Lower leg skin (tissue), 4 donors: ENCODE data around the gene CCNYL1. TPM values are rescaled to one million over a fixed set of nuclear protein-coding genes. Genes with fewer than 3 reads are reported as not detected.
"Not testable (repeated sequence)": the region's sequence is repeated elsewhere in the genome, so short reads cannot be mapped to it uniquely, and the experiment has no call there.

Source experiments
- DNase-seq, 2 donors: peaks; one replicate each; pipeline ENCODE4 v3.0.0-alpha.2; 2019; ENCODE audit warnings: low spot score in 2 of 2
- H3K4me3 ChIP-seq: fragments of 200-600 bp; sonication (generic); 2 replicates; pipeline ENCODE4 v1.5.1; 2017; ENCODE audit warnings: mild to moderate bottlenecking, low read depth; ENCODE audit not compliant: poor library complexity, severe bottlenecking
- POLR2A ChIP-seq, 2 donors: fragments of 450-650 bp; IDR thresholded peaks; one replicate each; pipeline ENCODE4 v1.6.1; 2016 to 2017; ENCODE audit warnings: antibody characterized with exemption in 2 of 2, mild to moderate bottlenecking in 1 of 2, moderate library complexity in 1 of 2
- WGBS, 2 donors: methylation state at CpG; one replicate each; pipeline ENCODE4 v1.1.5; 2018; 5-methylcytosine and 5-hydroxymethylcytosine counted together
- intact Hi-C: fragments of 100-400 bp; cut with DNase I; formaldehyde crosslinking; loops from one replicate; pipeline ENCODE4 v1.15.0; 2023; ENCODE audit warnings: low total_unique reads
- total RNA-seq, 4 donors: library from RNA; depleted of rRNA; stranded (reverse); fragments of >200 nt; gene quantifications; one replicate each; pipeline ENCODE4 v1.1.0, GENCODE V29; 2016
- TF ChIP-seq, protein P1 (sequence below), 3 donors: fragments of 450-650 bp; IDR thresholded peaks; one replicate each; pipeline ENCODE4 v1.5.1; 2016; ENCODE audit warnings: antibody characterized with exemption in 3 of 3, mild to moderate bottlenecking in 3 of 3, moderate library complexity in 2 of 3

CCNYL1 gene
- total RNA-seq, 4 donors from 2014 or later, result 2.2 to 10.1 (median 3.6) TPM

GRCh38 chr2:207694811-207695281 lies 16.6 kb upstream of the CCNYL1 start:
- DNase-seq, result no peak
- 69 to 75% methylated on average over 4 of the region's 4 CpGs for WGBS, 2 donors
- intact Hi-C loops, result no loop called here
- TF ChIP-seq, protein P1, sequence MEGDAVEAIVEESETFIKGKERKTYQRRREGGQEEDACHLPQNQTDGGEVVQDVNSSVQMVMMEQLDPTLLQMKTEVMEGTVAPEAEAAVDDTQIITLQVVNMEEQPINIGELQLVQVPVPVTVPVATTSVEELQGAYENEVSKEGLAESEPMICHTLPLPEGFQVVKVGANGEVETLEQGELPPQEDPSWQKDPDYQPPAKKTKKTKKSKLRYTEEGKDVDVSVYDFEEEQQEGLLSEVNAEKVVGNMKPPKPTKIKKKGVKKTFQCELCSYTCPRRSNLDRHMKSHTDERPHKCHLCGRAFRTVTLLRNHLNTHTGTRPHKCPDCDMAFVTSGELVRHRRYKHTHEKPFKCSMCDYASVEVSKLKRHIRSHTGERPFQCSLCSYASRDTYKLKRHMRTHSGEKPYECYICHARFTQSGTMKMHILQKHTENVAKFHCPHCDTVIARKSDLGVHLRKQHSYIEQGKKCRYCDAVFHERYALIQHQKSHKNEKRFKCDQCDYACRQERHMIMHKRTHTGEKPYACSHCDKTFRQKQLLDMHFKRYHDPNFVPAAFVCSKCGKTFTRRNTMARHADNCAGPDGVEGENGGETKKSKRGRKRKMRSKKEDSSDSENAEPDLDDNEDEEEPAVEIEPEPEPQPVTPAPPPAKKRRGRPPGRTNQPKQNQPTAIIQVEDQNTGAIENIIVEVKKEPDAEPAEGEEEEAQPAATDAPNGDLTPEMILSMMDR (IDR thresholded peaks at IDR 0.05), result no peak
- no peak for TF ChIP-seq POLR2A (IDR thresholded peaks at IDR 0.05)
- no peak overlapping the region for H3K4me3 ChIP-seq

DNA sequence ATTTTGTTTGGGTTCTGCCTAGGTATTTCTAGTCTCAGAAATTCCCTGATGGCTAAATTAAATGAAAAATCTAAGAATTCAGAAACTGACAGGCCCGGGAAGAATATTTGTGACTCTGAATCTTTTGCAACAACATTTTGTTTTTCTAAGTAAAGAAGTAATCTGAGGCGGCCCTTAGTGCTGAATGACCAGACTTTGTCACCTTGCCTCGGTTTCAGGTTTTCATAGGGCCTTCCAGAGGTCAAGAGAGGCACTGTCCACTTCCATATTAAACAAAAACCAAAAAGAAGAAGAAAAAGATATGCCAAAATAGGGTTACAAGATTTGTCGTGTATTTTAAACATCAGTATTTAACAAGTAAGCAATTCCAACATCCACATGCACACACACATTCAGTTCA lies 16.1 kb upstream of the CCNYL1 start:
- TF ChIP-seq, protein P1 (IDR thresholded peaks at IDR 0.05), result no peak
- no peak for TF ChIP-seq POLR2A (IDR thresholded peaks at IDR 0.05)
- DNase-seq, result no peak
- no peak overlapping the region for H3K4me3 ChIP-seq
- intact Hi-C loops, result no loop called here
- 77 to 85% methylated on average over 4 of the region's 4 CpGs for WGBS, 2 donors

GRCh38 chr2:207696911-207697310 lies 14.5 kb upstream of the CCNYL1 start:
- DNase-seq, H3K4me3 ChIP-seq, intact Hi-C loops: not testable (repeated sequence)
- WGBS, 2 donors, result 51 to 73% methylated on average over 5 of the region's 5 CpGs

DNA sequence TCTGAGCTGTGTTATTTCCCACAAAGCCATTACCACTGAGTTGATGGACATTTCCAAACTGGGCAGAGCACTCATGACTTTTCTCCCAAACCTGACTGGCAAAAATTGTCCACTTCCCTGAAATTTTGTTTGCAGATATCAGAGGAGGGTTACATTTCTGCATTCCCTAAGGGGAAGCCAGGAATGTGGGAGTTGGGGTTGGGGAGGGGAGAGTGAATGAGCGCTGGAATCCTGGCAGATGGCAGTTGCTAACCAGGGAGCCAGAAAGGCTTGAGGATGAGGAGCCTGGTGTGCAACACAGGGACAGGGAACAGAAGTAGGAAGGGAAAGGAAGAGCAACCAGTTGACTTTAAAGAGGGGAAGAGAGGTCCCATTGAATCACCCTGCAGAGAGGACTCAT lies 14.0 kb upstream of the CCNYL1 start:
- TF ChIP-seq, protein P1 (IDR thresholded peaks at IDR 0.05), result no peak
- no peak for TF ChIP-seq POLR2A (IDR thresholded peaks at IDR 0.05)
- 0 to 79% methylated on average over 1 of the region's 1 CpG for WGBS, 2 donors

GRCh38 chr2:207698301-207698700 lies 13.1 kb upstream of the CCNYL1 start:
- no peak overlapping the region for H3K4me3 ChIP-seq
- DNase-seq, result no peak
- WGBS, 2 donors, result 91 to 93% methylated on average over 5 of the region's 5 CpGs
- intact Hi-C loops, result no loop called here
- TF ChIP-seq, protein P1 (IDR thresholded peaks at IDR 0.05), result no peak
- TF ChIP-seq POLR2A (IDR thresholded peaks at IDR 0.05), result no peak

More for the DNA sequence above, 14.0 kb upstream of the CCNYL1 start:
- no peak for DNase-seq
- intact Hi-C loops, result no loop called here
- no peak overlapping the region for H3K4me3 ChIP-seq

GRCh38 chr2:207704078-207704477 lies 7.4 kb upstream of the CCNYL1 start:
- no peak for TF ChIP-seq POLR2A (IDR thresholded peaks at IDR 0.05)
- TF ChIP-seq, protein P1 (IDR thresholded peaks at IDR 0.05), result no peak
- DNase-seq, result no peak
- H3K4me3 ChIP-seq, result no peak overlapping the region
- 78 to 81% methylated on average over 3 of the region's 3 CpGs for WGBS, 2 donors
- intact Hi-C loops, result no loop called here
